K562 (cell line): ENCODE results near the gene MAP1LC3A.

Source experiments
- CTCF ChIP-seq, 3 experiments: IDR thresholded peaks in 2 of 3; conservative IDR thresholded peaks in 1 of 3; 2 replicates each; pipeline ENCODE4 v1.5.1; 2011 to 2012; ENCODE audit warnings: low read length in 3 of 3, mild to moderate bottlenecking in 3 of 3, control low read depth in 2 of 3, improper control_type of control experiment in 1 of 3, inconsistent platforms in 1 of 3, low read depth in 1 of 3, mixed read lengths in 1 of 3, moderate library complexity in 1 of 3; ENCODE audit not compliant: insufficient read depth in 2 of 3
- FOXA1 ChIP-seq: fragments of 450-650 bp; IDR thresholded peaks from 2 replicates; pipeline ENCODE4 v1.6.1; 2016; ENCODE audit warnings: mild to moderate bottlenecking, borderline replicate concordance
- FOXJ3 ChIP-seq: sonication (generic); formaldehyde crosslinking; IDR thresholded peaks from 2 replicates; pipeline ENCODE4 v1.4.0; 2020; ENCODE audit warnings: mild to moderate bottlenecking, missing genetic modification reagents
- GATAD2B ChIP-seq: fragments of 450-650 bp; IDR thresholded peaks from 2 replicates; pipeline ENCODE4 v1.6.1; 2017; ENCODE audit warnings: mild to moderate bottlenecking, borderline replicate concordance
- HDAC6 ChIP-seq: IDR thresholded peaks from 2 replicates; pipeline ENCODE4 v1.6.1; 2012; ENCODE audit warnings: low read depth, mild to moderate bottlenecking, control low read depth, inconsistent platforms, low read length, moderate library complexity
- IRF1 ChIP-seq: sonication (generic); formaldehyde crosslinking; IDR thresholded peaks from 2 replicates; pipeline ENCODE4 v1.8.0; 2022; ENCODE audit warnings: missing genetic modification reagents, mild to moderate bottlenecking, borderline replicate concordance
- PHF8 ChIP-seq: fragments of 200-600 bp; sonication (generic); IDR thresholded peaks from 2 replicates; pipeline ENCODE4 v1.6.1; 2012; ENCODE audit warnings: mixed run types, mild to moderate bottlenecking, inconsistent platforms, low read length, moderate library complexity, borderline replicate concordance
- POLR2A ChIP-seq: fragments of 450-650 bp; conservative IDR thresholded peaks from 2 replicates; pipeline ENCODE4 v1.6.1; 2016
- POLR2AphosphoS5 ChIP-seq: IDR thresholded peaks from 2 replicates; pipeline ENCODE4 v1.6.1; 2011; ENCODE audit warnings: mild to moderate bottlenecking, low read depth, low read length, moderate library complexity; ENCODE audit not compliant: control insufficient read depth, insufficient read depth
- SIN3B ChIP-seq: fragments of 450-650 bp; IDR thresholded peaks from 2 replicates; pipeline ENCODE4 v1.6.1; 2017; ENCODE audit warnings: low read depth, mild to moderate bottlenecking, moderate library complexity
- ZNF318 ChIP-seq, 2 experiments: fragments of 450-650 bp; IDR thresholded peaks; 2 replicates each; pipeline ENCODE4 v1.6.1; 2016; ENCODE audit warnings: mild to moderate bottlenecking in 2 of 2, borderline replicate concordance in 1 of 2, low read depth in 1 of 2, moderate library complexity in 1 of 2
- ZNF639 ChIP-seq, 2 experiments: fragments of 200-800 bp in 1 of 2; sonication (Bioruptor generic) in 1 of 2; sonication (generic) in 1 of 2; formaldehyde crosslinking in 1 of 2; IDR thresholded peaks in 1 of 2; conservative IDR thresholded peaks in 1 of 2; 2 replicates each; pipeline versions ENCODE4 v1.5.0 to v1.6.1; 2016 to 2020; ENCODE audit warnings: missing compliant biosample characterization in 1 of 2, missing genetic modification characterization in 1 of 2, missing genetic modification reagents in 1 of 2

GRCh38 chr20:34512266-34512954, 46.1 kb upstream of the MAP1LC3A start:
- no peak for TF ChIP-seq PHF8
- TF ChIP-seq ZNF318 (IDR thresholded peaks at IDR 0.05; ENCODE audit: borderline replicate concordance in 1 of 2, low read depth in 1 of 2) = no peak
- no peak for TF ChIP-seq POLR2A
- no peak for TF ChIP-seq IRF1 (CRISPR knock-in tag)
- no peak for TF ChIP-seq CTCF (IDR thresholded peaks at IDR 0.05 in 2 of 3, conservative IDR thresholded peaks at IDR 0.05 in 1 of 3; ENCODE audit: insufficient read depth in 2 of 3, low read depth in 1 of 3, low read length in 3 of 3)
- TF ChIP-seq FOXA1 = no peak
- no peak for TF ChIP-seq ZNF639 (CRISPR knock-in tag; conservative IDR thresholded peaks at IDR 0.05 in 1 of 2, IDR thresholded peaks at IDR 0.05 in 1 of 2)
- no peak for TF ChIP-seq SIN3B
- TF ChIP-seq GATAD2B = no peak
- TF ChIP-seq POLR2AphosphoS5 = no peak
- TF ChIP-seq FOXJ3 (CRISPR knock-in tag) = no peak
- TF ChIP-seq HDAC6 = no peak
